Omental fat pad (tissue), 4 donors: ENCODE results near the gene SPTBN5. TPM values are rescaled to one million over a fixed set of nuclear protein-coding genes. Genes with fewer than 3 reads are reported as not detected.

Source experiments
- ATAC-seq: fragments of 150-250 bp; one replicate; pipeline ENCODE4 v1.9.1; 2016; ENCODE audit warnings: mild to moderate bottlenecking, moderate library complexity; ENCODE audit not compliant: low FRiP score
- DNase-seq: peaks from one replicate; pipeline ENCODE4 v3.0.0-alpha.2; 2019; ENCODE audit warnings: low spot score
- CTCF ChIP-seq, 3 donors: fragments of 450-650 bp; IDR thresholded peaks; one replicate each; pipeline ENCODE4 v1.5.1; 2016 to 2017; ENCODE audit warnings: antibody characterized with exemption in 3 of 3, mild to moderate bottlenecking in 3 of 3, moderate library complexity in 2 of 3
- total RNA-seq, 4 donors: library from RNA; depleted of rRNA; stranded (reverse); fragments of >200 nt; gene quantifications; one replicate each; pipeline ENCODE4 v1.1.0, GENCODE V29; 2016

SPTBN5 gene
- total RNA-seq, 4 donors from 2014 or later: 0.19 to 3.8 (median 1.8) TPM

- DNase-seq (no peak), ATAC-seq (no peak)
- no peak for TF ChIP-seq CTCF (IDR thresholded peaks at IDR 0.05)
Measured at GRCh38 chr15:41905036-41905793, 11.4 kb upstream of the SPTBN5 start.

- TF ChIP-seq CTCF (IDR thresholded peaks at IDR 0.05): peak in 1 of 3 donors; percentile 37
- peak; percentile 36 for ATAC-seq
- peak; percentile 44 for DNase-seq
Measured at GRCh38 chr15:41904541-41905005, 10.7 kb upstream of the SPTBN5 start.

GRCh38 chr15:41903782-41904181 lies 9.9 kb upstream of the SPTBN5 start:
- DNase-seq (no peak), ATAC-seq (no peak)
- no peak for TF ChIP-seq CTCF (IDR thresholded peaks at IDR 0.05)

GRCh38 chr15:41901431-41901830 lies 7.6 kb upstream of the SPTBN5 start:
- DNase-seq (no peak), ATAC-seq (no peak)
- TF ChIP-seq CTCF (IDR thresholded peaks at IDR 0.05): no peak

- ATAC-seq: no peak
- DNase-seq: no peak
- TF ChIP-seq CTCF (IDR thresholded peaks at IDR 0.05): no peak
Measured at GRCh38 chr15:41900526-41901380, 6.9 kb upstream of the SPTBN5 start.

GRCh38 chr15:41899854-41900442 lies 6.1 kb upstream of the SPTBN5 start:
- no peak for TF ChIP-seq CTCF (IDR thresholded peaks at IDR 0.05)
- no peak for ATAC-seq
- no peak for DNase-seq
